ENCODE results near the gene DDX52. TPM values are rescaled to one million over a fixed set of nuclear protein-coding genes. Genes with fewer than 3 reads are reported as not detected.
A peak's percentile ranks its signal among the peaks of the same experiment; 100 is the strongest.

Gene DDX52
- total and polyA plus RNA-seq, 2 of the 13 experiments (the other 11 are each of a cell fraction or from before 2014, with no cell fraction given), result 8.9 to 36.1 TPM

GRCh38 chr17:37643118-37643766, at the start of gene DDX52 (continued):
- TF ChIP-seq KLF6 (CRISPR knock-in tag; IDR thresholded peaks at IDR 0.05) (no peak; the same call in 1 of the 2 replicates), ZBTB42 (CRISPR knock-in tag; IDR thresholded peaks at IDR 0.05) (no peak), ZNF784 (CRISPR knock-in tag; IDR thresholded peaks at IDR 0.05; ENCODE audit: borderline replicate concordance) (peak; percentile 19; the same call in 1 of the 2 replicates), ZBED4 (CRISPR knock-in tag; IDR thresholded peaks at IDR 0.05; ENCODE audit: borderline replicate concordance) (0 out of 2 replicates have a peak, but pooled peaks have one; percentile 24), PLRG1 (conservative IDR thresholded peaks at IDR 0.05) (no peak), ZNF720 (CRISPR knock-in tag; IDR thresholded peaks at IDR 0.05) (no peak), ZBTB8A (CRISPR knock-in tag; IDR thresholded peaks at IDR 0.05; ENCODE audit: borderline replicate concordance, low read depth) (no peak), ZNF407 (CRISPR knock-in tag; IDR thresholded peaks at IDR 0.05; ENCODE audit: not compliant biosample characterization) (peak; percentile 81), ZNF558 (CRISPR knock-in tag; IDR thresholded peaks at IDR 0.05; ENCODE audit: borderline replicate concordance) (no peak), TERF1 (CRISPR knock-in tag; IDR thresholded peaks at IDR 0.05) (no peak), TFDP2 (CRISPR knock-in tag; IDR thresholded peaks at IDR 0.05) (peak; percentile 25; the same call in 1 of the 2 replicates), TBX2 (CRISPR knock-in tag; IDR thresholded peaks at IDR 0.05; ENCODE audit: borderline replicate concordance) (peak; percentile 68), ZFY (CRISPR knock-in tag; IDR thresholded peaks at IDR 0.05) (peak; percentile 89)

Measured in HepG2 (cell line).